MM.1S (cell line): ENCODE data around the gene DYNLT3.

Source experiments
- DNase-seq: peaks from one replicate; pipeline ENCODE4 v3.0.0-alpha.2; 2015
- H2AFZ ChIP-seq: fragments of 300-600 bp; sonication (generic); 2 replicates; pipeline ENCODE4 v1.6.0; 2016; ENCODE audit warnings: antibody characterized with exemption, low read length
- H3F3A ChIP-seq: fragments of 300-600 bp; sonication (generic); 2 replicates; pipeline ENCODE4 v1.6.1; 2016; ENCODE audit warnings: mild to moderate bottlenecking, antibody characterized with exemption, low read length, moderate library complexity, mixed read lengths; ENCODE audit not compliant: insufficient read depth
- H3K27ac ChIP-seq: fragments of 300-600 bp; sonication (generic); 2 replicates; pipeline ENCODE4 v1.5.1; 2016; ENCODE audit warnings: mild to moderate bottlenecking, low read length
- H3K27me3 ChIP-seq: fragments of 300-600 bp; sonication (generic); replicated peaks from 2 replicates; pipeline ENCODE4 v1.6.0; 2016; ENCODE audit warnings: low read length; ENCODE audit not compliant: insufficient read depth
- H3K36me3 ChIP-seq: fragments of 300-600 bp; sonication (generic); replicated peaks from 2 replicates; pipeline ENCODE4 v1.6.1; 2016; ENCODE audit warnings: mild to moderate bottlenecking, low read length, mixed read lengths; ENCODE audit not compliant: insufficient read depth
- H3K4me1 ChIP-seq: fragments of 300-600 bp; sonication (generic); 2 replicates; pipeline ENCODE4 v1.6.1; 2016; ENCODE audit warnings: low read length, mixed read lengths
- H3K4me2 ChIP-seq: fragments of 300-600 bp; sonication (generic); 2 replicates; pipeline ENCODE4 v1.6.0; 2016; ENCODE audit warnings: low read depth, low read length
- H3K4me3 ChIP-seq: fragments of 300-600 bp; sonication (generic); 2 replicates; pipeline ENCODE4 v1.5.1; 2016; ENCODE audit warnings: low read length, mixed read lengths
- H3K79me2 ChIP-seq: fragments of 300-600 bp; sonication (generic); 2 replicates; pipeline ENCODE4 v1.6.1; 2016; ENCODE audit warnings: mixed run types, low read length, mixed read lengths
- H3K9ac ChIP-seq: fragments of 300-600 bp; sonication (generic); 2 replicates; pipeline ENCODE4 v1.6.1; 2016; ENCODE audit warnings: low read length, mixed read lengths
- H3K9me2 ChIP-seq: fragments of 300-600 bp; sonication (generic); replicated peaks from 2 replicates; pipeline ENCODE4 v1.6.1; 2016; ENCODE audit warnings: mild to moderate bottlenecking, low read length, mixed read lengths; ENCODE audit not compliant: insufficient read depth
- H3K9me3 ChIP-seq: fragments of 300-600 bp; sonication (generic); replicated peaks from 2 replicates; pipeline ENCODE4 v1.6.1; 2016; ENCODE audit warnings: mild to moderate bottlenecking, low read length, mixed read lengths; ENCODE audit not compliant: insufficient read depth
- H4K20me1 ChIP-seq: fragments of 300-600 bp; sonication (generic); 2 replicates; pipeline ENCODE4 v1.6.1; 2016; ENCODE audit warnings: mild to moderate bottlenecking, low read length, moderate library complexity, mixed read lengths; ENCODE audit not compliant: insufficient read depth
- EZH2 ChIP-seq: fragments of 300-600 bp; sonication (generic); optimal IDR thresholded peaks from 2 replicates; pipeline ENCODE3; 2017; ENCODE audit warnings: low read depth, mild to moderate bottlenecking, antibody characterized with exemption, low read length, mixed read lengths
- EZH2phosphoT487 ChIP-seq: fragments of 300-600 bp; sonication (generic); IDR thresholded peaks from 2 replicates; pipeline ENCODE4 v1.6.1; 2018; ENCODE audit warnings: antibody characterized with exemption, low read length
- TF ChIP-seq, protein P1 (sequence below): fragments of 300-600 bp; sonication (generic); IDR thresholded peaks from 2 replicates; pipeline ENCODE4 v1.5.1; 2016; ENCODE audit warnings: antibody characterized with exemption, low read length, mixed read lengths

DYNLT3 gene

DNA sequence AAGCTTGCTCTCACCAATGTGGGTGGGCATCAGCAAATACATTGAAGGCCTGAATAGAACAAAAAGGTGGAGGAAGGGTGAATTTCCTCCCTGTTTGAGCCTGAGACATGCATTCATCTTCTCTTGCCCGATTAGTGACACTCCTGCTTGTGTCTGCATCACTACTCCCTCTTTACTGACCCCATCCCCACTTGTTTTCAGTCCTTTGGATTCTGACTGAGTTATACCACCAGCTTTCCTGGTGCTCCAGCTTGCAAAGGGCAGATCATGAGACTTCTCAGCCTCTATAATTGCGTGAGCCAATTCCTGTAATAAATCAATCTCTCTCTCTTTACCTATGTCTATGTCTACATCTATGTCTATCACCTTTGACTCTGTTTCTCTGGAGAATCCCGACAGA, 47.4 kb upstream of the DYNLT3 start:
- Histone ChIP-seq H2AFZ (no peak overlapping the region), H3K9me2 (no peaks in the 10 kb centered on the region), H3K9me3 (no peaks in the 10 kb centered on the region), H3K27ac (no peak overlapping the region), H3K4me1 (no peaks in the 10 kb centered on the region), H3F3A (no peaks in the 10 kb centered on the region), H3K27me3 (no peaks in the 10 kb centered on the region), H3K9ac (no peak overlapping the region), H4K20me1 (no peaks in the 10 kb centered on the region), H3K79me2 (no peaks in the 10 kb centered on the region), H3K4me3 (no peak overlapping the region), H3K4me2 (no peak overlapping the region), H3K36me3 (no peaks in the 10 kb centered on the region)
- TF ChIP-seq, protein P1, sequence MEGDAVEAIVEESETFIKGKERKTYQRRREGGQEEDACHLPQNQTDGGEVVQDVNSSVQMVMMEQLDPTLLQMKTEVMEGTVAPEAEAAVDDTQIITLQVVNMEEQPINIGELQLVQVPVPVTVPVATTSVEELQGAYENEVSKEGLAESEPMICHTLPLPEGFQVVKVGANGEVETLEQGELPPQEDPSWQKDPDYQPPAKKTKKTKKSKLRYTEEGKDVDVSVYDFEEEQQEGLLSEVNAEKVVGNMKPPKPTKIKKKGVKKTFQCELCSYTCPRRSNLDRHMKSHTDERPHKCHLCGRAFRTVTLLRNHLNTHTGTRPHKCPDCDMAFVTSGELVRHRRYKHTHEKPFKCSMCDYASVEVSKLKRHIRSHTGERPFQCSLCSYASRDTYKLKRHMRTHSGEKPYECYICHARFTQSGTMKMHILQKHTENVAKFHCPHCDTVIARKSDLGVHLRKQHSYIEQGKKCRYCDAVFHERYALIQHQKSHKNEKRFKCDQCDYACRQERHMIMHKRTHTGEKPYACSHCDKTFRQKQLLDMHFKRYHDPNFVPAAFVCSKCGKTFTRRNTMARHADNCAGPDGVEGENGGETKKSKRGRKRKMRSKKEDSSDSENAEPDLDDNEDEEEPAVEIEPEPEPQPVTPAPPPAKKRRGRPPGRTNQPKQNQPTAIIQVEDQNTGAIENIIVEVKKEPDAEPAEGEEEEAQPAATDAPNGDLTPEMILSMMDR: no peak
- no peak for TF ChIP-seq EZH2phosphoT487
- no peak for TF ChIP-seq EZH2
- no peak for DNase-seq

DNA sequence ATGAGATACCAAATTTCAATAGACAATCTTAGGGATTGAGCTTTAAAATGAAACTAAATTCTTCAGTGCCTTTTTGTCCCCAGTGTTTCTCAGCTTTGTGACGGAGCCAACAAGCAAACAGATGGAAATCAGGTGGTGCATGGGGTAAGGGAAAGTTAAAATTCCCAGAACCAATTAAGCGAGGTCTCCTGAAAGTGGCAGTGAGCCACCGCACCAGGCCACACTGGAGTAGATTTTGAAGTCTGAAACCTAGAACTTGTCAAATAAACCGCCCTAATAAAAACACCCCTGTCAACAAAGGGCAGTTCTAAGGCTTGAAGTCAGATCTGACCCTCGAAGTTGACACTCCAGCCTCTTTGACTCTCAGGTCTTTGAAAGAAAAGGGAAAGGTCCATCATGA, 40.6 kb upstream of the DYNLT3 start:
- no peaks in the 10 kb centered on the region for H3K9me3 ChIP-seq
- no peaks in the 10 kb centered on the region for H3K79me2 ChIP-seq
- H4K20me1 ChIP-seq: no peaks in the 10 kb centered on the region
- H3K4me1 ChIP-seq: no peaks in the 10 kb centered on the region
- no peaks in the 10 kb centered on the region for H3K36me3 ChIP-seq
- no peak for DNase-seq
- H3K4me3 ChIP-seq: no peak overlapping the region
- no peak overlapping the region for H3K9ac ChIP-seq
- no peak overlapping the region for H3K27ac ChIP-seq
- no peak overlapping the region for H2AFZ ChIP-seq
- H3K27me3 ChIP-seq: no peaks in the 10 kb centered on the region
- no peaks in the 10 kb centered on the region for H3K9me2 ChIP-seq
- H3F3A ChIP-seq: no peaks in the 10 kb centered on the region
- no peak for TF ChIP-seq EZH2
- TF ChIP-seq, protein P1: no peak
- TF ChIP-seq EZH2phosphoT487: no peak
- no peak overlapping the region for H3K4me2 ChIP-seq

DNA sequence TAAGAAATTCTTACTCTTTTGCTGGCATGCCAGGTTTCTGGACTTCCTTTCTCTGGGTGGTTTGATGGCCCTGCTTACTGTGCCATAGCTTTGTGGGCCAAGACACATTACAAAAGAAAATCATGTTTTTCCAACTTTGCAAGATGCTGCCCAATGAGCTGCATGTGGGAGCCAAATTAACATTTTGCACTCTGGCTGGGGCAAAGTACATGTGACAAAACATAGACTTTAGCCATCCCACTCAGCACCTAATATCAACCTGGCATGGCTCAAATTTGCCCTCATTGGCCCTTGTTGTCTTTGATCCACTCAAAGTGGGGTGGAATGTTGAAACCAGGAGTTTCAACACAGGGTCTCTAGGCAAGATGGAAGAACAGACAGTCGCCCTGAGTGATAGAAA, 40.0 kb upstream of the DYNLT3 start:
- no peaks in the 10 kb centered on the region for H3K9me3 ChIP-seq
- no peaks in the 10 kb centered on the region for H3K36me3 ChIP-seq
- no peak overlapping the region for H3K9ac ChIP-seq
- no peak overlapping the region for H3K4me3 ChIP-seq
- no peak overlapping the region for H2AFZ ChIP-seq
- no peak for TF ChIP-seq EZH2phosphoT487
- TF ChIP-seq, protein P1: no peak
- no peaks in the 10 kb centered on the region for H3K4me1 ChIP-seq
- H3F3A ChIP-seq: no peaks in the 10 kb centered on the region
- DNase-seq: no peak
- H3K4me2 ChIP-seq: no peak overlapping the region
- no peak overlapping the region for H3K27ac ChIP-seq
- no peaks in the 10 kb centered on the region for H3K27me3 ChIP-seq
- H3K79me2 ChIP-seq: no peaks in the 10 kb centered on the region
- H4K20me1 ChIP-seq: no peaks in the 10 kb centered on the region
- no peaks in the 10 kb centered on the region for H3K9me2 ChIP-seq

DNA sequence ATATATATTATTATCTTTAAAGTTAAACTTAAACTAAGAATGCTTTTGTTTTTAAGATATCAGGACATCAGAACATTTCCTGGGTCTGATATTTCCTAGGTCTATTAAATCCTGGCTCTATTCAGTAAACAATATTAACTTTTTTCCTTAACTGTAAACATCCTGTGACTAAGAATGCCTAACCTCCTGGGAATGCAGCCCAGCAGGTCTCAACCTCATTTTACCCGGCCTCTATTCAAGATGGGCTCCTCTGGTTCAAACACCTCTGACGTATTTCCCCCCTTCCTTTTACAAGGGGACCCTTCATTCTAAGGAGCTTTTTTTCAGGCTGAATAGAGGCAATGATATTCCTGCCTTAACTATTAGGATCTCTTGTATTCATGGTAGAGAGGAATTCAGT, 35.8 kb upstream of the DYNLT3 start:
- Histone ChIP-seq H2AFZ (no peak overlapping the region), H3K27ac (no peak overlapping the region), H4K20me1 (no peaks in the 10 kb centered on the region), H3K4me1 (no peaks in the 10 kb centered on the region), H3K4me2 (no peak overlapping the region), H3K4me3 (no peak overlapping the region), H3K79me2 (no peaks in the 10 kb centered on the region), H3K9me2 (no peaks in the 10 kb centered on the region), H3K27me3 (no peaks in the 10 kb centered on the region), H3K36me3 (no peaks in the 10 kb centered on the region), H3K9me3 (no peaks in the 10 kb centered on the region), H3K9ac (no peak overlapping the region), H3F3A (no peaks in the 10 kb centered on the region)
- TF ChIP-seq, protein P1: no peak
- no peak for TF ChIP-seq EZH2phosphoT487
- no peak for TF ChIP-seq EZH2
- no peak for DNase-seq
